Stimulated activated naive CD8-positive, alpha-beta T cell treated with anti-CD3 and anti-CD28 coated beads, Interleukin-15, Interleukin-2, amounts not matched to agents 100 ng/mL and 50 ng/mL, for 24 hours (primary cell): ENCODE data around the gene IFIT2.
"Not testable (repeated sequence)": the region's sequence is repeated elsewhere in the genome, so short reads cannot be mapped to it uniquely, and the experiment has no call there.

Source experiments
- H3K27ac Mint-ChIP-seq: one replicate; pipeline ENCODE4 v1.8.0; 2021; ENCODE audit warnings: mild to moderate bottlenecking, mixed read lengths
- H3K27me3 Mint-ChIP-seq: one replicate; pipeline ENCODE4 v1.8.0; 2021; ENCODE audit warnings: mixed read lengths
- H3K36me3 Mint-ChIP-seq: one replicate; pipeline ENCODE4 v1.8.0; 2021; ENCODE audit warnings: low read depth, mixed read lengths
- H3K4me1 Mint-ChIP-seq: one replicate; pipeline ENCODE4 v1.8.0; 2021; ENCODE audit warnings: low read depth, mixed read lengths
- H3K4me3 Mint-ChIP-seq: one replicate; pipeline ENCODE4 v1.8.0; 2021; ENCODE audit warnings: mild to moderate bottlenecking, mixed read lengths
- H3K9me3 Mint-ChIP-seq: one replicate; pipeline ENCODE4 v1.8.0; 2021; ENCODE audit warnings: mixed read lengths

IFIT2 gene

DNA sequence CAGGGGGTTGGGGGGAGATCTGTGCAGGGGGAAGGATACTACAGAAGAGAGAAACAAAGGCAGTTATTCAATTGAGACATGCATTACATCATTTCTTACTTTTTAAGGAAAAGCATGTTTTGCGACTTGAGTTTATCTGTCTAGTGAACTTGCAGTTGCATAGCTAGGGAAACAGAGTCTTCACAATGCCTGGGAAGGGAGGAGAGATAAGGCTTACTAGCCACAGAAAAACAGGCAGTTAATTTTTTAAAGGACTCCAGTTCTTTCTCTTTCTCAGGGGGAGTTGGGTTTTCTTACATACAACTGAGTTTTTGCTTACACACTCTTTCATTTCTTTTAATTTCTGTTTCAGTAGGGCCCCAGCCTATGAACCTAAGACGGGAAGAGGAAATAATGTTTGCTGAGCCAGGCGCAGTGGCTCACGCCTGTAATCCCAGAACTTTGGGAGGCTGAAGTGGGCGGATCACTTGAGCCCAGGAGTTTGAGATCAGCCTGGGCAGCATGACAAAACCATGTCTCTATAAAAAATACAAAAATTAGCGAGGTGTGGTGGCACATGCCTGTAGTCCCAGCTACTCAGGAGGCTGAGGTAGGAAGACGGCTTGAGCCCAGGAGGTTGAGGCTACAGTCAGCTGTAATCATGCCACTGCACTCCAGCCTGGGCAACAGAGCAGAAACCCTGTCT is 48.9 kb downstream of the IFIT2 start:
- H3K36me3 Mint-ChIP-seq, H3K4me3 Mint-ChIP-seq, H3K27me3 Mint-ChIP-seq, H3K27ac Mint-ChIP-seq, H3K9me3 Mint-ChIP-seq: not testable (repeated sequence)
- H3K4me1 Mint-ChIP-seq, result peaks cover 35% of the 10 kb centered on the region

- Mint-ChIP-seq H3K27me3 (peaks cover 6% of the 10 kb centered on the region), H3K4me3 (no peak overlapping the region), H3K36me3 (no peaks in the 10 kb centered on the region), H3K9me3 (no peaks in the 10 kb centered on the region), H3K27ac (no peak overlapping the region), H3K4me1 (peaks cover 35% of the 10 kb centered on the region)
Observed at GRCh38 chr10:89351412-89351779, 49.5 kb downstream of the IFIT2 start.

DNA sequence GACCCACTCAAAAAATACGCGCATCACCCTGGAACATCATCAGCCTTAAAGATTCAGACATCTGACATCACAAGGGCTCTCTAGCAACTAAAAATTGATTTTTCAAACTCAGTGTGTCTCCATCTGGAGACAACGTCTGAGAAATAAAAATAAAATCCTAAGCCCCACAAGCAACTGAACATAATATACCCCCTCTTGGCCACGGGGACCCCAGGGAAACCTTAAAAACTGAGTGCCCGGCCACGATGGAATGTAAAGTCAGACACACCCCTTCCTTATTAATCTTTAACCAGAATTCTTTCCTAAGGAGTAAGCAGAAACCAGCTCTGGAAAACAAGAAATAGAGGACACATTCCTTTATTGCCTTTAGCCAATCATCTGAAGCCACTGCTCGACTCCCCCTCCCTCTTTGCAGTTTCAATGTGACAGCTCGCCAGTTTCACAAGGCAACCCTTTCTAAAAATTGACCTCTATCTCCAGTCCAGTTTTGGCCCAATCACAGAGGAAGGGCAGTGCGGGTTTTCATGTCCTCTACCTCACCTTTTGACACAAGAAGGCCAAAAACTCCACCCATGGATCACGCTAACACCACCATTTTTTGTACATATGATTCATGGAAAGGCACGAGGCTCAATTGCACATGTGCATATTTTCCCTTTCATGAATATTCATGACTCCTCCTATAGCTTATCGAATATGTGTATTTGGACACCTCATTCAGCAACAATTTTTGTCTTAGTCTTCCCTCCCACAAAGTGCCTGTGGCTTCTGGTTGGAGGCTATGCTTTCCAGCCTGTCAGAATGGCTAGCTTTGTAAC is 50.1 kb downstream of the IFIT2 start:
- Mint-ChIP-seq H3K27ac (peak overlapping the region; percentile 13), H3K27me3 (peaks cover 6% of the 10 kb centered on the region), H3K4me3 (no peak overlapping the region), H3K36me3 (no peaks in the 10 kb centered on the region), H3K9me3 (no peaks in the 10 kb centered on the region), H3K4me1 (peaks cover 33% of the 10 kb centered on the region)

DNA sequence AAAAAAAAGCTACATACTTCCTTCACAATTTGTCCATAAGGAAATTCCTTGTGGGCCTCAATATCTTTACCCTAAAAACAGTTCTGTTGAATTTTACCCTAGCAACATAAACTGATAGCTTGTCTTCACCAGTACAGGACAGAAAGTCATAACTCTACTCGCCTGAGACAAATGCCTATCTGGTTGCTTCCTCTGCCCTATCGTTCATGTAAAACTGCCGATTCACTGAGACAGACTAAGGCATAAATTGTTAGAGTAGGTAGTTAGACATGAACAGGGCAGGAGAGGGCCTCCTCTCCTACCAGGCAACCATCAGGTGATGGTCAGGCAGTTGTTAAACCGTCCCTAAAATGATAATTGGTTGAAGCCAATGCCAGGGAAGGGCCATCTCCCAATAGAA is 51.0 kb downstream of the IFIT2 start:
- Mint-ChIP-seq H3K27me3 (peaks cover 6% of the 10 kb centered on the region), H3K4me3 (no peak overlapping the region), H3K27ac (no peak overlapping the region), H3K9me3 (no peaks in the 10 kb centered on the region), H3K4me1 (peaks cover 30% of the 10 kb centered on the region), H3K36me3 (no peaks in the 10 kb centered on the region)

DNA sequence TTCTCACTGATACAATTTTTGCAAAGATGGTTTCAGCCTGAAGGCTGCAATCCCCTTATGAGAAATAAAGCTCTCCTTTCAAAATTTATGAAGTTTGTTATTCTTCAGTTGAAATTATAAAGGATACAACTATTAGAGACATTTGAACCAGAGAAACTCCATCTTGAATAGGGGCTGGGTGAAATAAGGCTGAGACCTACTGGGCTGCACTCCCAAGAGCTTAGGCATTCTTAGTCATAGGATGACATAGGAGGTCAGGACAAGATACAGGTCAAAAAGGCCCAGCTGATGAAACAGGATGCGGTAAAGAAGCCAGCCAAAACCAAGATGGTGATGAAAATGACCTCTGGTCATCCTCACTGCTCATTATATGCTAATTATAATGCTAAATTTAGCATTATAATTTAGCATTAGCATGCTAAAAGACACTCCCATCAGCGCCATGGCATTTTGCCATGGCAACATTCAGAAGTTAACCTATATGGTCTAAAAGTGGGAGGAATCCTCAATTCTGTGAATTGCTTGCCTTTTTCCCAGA is 53.6 kb downstream of the IFIT2 start:
- Mint-ChIP-seq H3K36me3 (no peaks in the 10 kb centered on the region), H3K9me3 (no peaks in the 10 kb centered on the region), H3K27me3 (peaks cover 7% of the 10 kb centered on the region), H3K4me1 (peaks cover 19% of the 10 kb centered on the region), H3K4me3 (no peak overlapping the region), H3K27ac (no peak overlapping the region)

DNA sequence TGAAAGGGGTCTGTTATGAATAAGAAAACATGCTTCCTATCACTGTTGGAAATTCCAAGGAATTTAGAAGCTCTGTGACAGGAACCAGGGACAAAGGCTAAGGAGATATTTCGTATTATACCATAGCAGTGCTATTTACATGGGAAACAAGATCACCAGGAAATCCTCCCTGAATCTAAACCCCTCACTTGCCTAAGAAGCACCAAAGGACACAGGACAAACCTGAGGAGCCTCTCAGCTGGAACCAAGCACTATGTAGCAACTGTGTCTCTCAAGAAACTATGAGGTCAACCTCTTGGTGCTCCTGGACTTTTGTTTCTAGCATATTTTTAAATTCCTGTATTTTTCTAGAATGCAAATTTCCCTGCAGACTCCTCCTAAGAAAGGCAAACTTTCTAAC is 55.2 kb downstream of the IFIT2 start:
- Mint-ChIP-seq H3K36me3 (no peaks in the 10 kb centered on the region), H3K9me3 (no peaks in the 10 kb centered on the region), H3K27ac (no peak overlapping the region), H3K4me3 (no peak overlapping the region), H3K27me3 (peaks cover 7% of the 10 kb centered on the region), H3K4me1 (peaks cover 3% of the 10 kb centered on the region)

DNA sequence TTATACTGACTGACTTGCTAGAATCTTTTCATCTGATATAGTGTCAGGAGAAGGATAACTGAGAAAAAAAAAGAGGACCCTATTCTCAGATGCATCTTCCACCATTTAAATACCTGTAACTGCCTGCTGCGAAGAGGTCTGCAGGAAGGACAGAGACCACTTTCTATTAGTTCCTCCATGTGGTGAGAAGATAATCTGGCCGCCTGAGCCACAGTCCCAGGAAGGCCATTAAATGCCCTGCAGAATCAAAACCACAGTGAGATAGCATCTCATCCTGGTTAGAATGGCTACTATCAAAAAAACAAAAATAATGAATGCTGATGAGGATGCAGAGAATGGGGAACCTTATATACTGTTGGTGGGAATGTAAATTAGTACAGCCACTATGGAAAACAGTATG is 56.1 kb downstream of the IFIT2 start:
- H3K27ac Mint-ChIP-seq, result no peak overlapping the region
- H3K36me3 Mint-ChIP-seq, result no peaks in the 10 kb centered on the region
- H3K4me1 Mint-ChIP-seq, result no peaks in the 10 kb centered on the region
- peaks cover 7% of the 10 kb centered on the region for H3K27me3 Mint-ChIP-seq
- H3K4me3 Mint-ChIP-seq, result no peak overlapping the region
- H3K9me3 Mint-ChIP-seq, result no peaks in the 10 kb centered on the region
